Naive thymus-derived CD8-positive, alpha-beta T cell (primary cell): ENCODE results near the gene TMEM72. TPM values are rescaled to one million over a fixed set of nuclear protein-coding genes. Genes with fewer than 3 reads are reported as not detected.

Source experiments
- ATAC-seq, 2 donors: fragments of 150-1000 bp; cut with Tn5 transposase in 1 of 2; sonication (Bioruptor Pico), chemical (Tn5 transposase) in 1 of 2; 1 replicate in 1 of 2; 2 replicates in 1 of 2; pipeline ENCODE4 v1.10.0; 2021; ENCODE audit warnings: mild to moderate bottlenecking in 2 of 2, moderate library complexity in 2 of 2
- POLR2A ChIA-PET: fragments of 350-600 bp; sonication (Branson Sonifier 250); formaldehyde crosslinking; loops from one replicate; lab custom pipeline; 2021; ENCODE audit warnings: antibody characterized with exemption; lab: Charles Lee
- DNase-seq, 10 donors: peaks; one replicate each; pipeline versions ENCODE4 v3.0.0 to v3.0.0-alpha.2; 2020 to 2022
- H3K27ac Mint-ChIP-seq, 10 donors: one replicate each; pipeline ENCODE4 v1.8.0; 2020 to 2022; ENCODE audit warnings: mild to moderate bottlenecking in 10 of 10, mixed read lengths in 10 of 10, moderate library complexity in 4 of 10, inconsistent platforms in 1 of 10
- H3K27me3 Mint-ChIP-seq, 5 donors: one replicate each; pipeline ENCODE4 v1.8.0; 2021 to 2022; ENCODE audit warnings: mixed read lengths in 5 of 5
- H3K36me3 Mint-ChIP-seq, 3 donors: one replicate each; pipeline ENCODE4 v1.8.0; 2020 to 2022; ENCODE audit warnings: mixed read lengths in 3 of 3, mild to moderate bottlenecking in 2 of 3, inconsistent platforms in 1 of 3
- H3K4me1 Mint-ChIP-seq, 4 donors: one replicate each; pipeline ENCODE4 v1.8.0; 2021 to 2022; ENCODE audit warnings: mixed read lengths in 4 of 4
- H3K4me3 Mint-ChIP-seq, 10 donors: one replicate each; pipeline ENCODE4 v1.8.0; 2020 to 2022; ENCODE audit warnings: mild to moderate bottlenecking in 10 of 10, mixed read lengths in 10 of 10, moderate library complexity in 6 of 10, inconsistent platforms in 1 of 10
- H3K9me3 Mint-ChIP-seq, 9 donors: one replicate each; pipeline ENCODE4 v1.8.0; 2020 to 2022; ENCODE audit warnings: mixed read lengths in 9 of 9, mild to moderate bottlenecking in 3 of 9, inconsistent platforms in 1 of 9, moderate library complexity in 1 of 9
- polyA plus RNA-seq, 3 donors: library from polyadenylated mRNA; unstranded; fragments of 300-500 nt; fragmentation: Illumina TruSeq; gene quantifications; one replicate each; pipeline ENCODE4 v1.2.3, GENCODE V29; 2021
- total RNA-seq, 8 experiments: library from RNA in 2 of 8; stranded (reverse) in 2 of 8; gene quantifications; one replicate each; pipeline ENCODE4 v1.2.3 and lab custom pipeline; 2021 to 2026

TMEM72 gene
- total and polyA plus RNA-seq, 5 experiments from 2014 or later = not detected

GRCh38 chr10:44923611-44924010 lies 12.5 kb downstream of the TMEM72 start:
- Mint-ChIP-seq H3K27me3 (no peaks in the 10 kb centered on the region), H3K9me3 (no peaks in the 10 kb centered on the region), H3K36me3 (no peaks in the 10 kb centered on the region), H3K4me3 (no peak overlapping the region), H3K4me1 (peaks cover 0 to 1% (median 0%) of the 10 kb centered on the region in 4 donors), H3K27ac (peak overlapping the region in 1 of 10 donors; percentile 15)
- POLR2A ChIA-PET = interaction anchor here (1.8 kb wide), 1 partner anchor 45 kb away, joined by 4 read pairs; no protein-coding TSS in a partner anchor
- no peak for ATAC-seq
- DNase-seq = no peak

DNA sequence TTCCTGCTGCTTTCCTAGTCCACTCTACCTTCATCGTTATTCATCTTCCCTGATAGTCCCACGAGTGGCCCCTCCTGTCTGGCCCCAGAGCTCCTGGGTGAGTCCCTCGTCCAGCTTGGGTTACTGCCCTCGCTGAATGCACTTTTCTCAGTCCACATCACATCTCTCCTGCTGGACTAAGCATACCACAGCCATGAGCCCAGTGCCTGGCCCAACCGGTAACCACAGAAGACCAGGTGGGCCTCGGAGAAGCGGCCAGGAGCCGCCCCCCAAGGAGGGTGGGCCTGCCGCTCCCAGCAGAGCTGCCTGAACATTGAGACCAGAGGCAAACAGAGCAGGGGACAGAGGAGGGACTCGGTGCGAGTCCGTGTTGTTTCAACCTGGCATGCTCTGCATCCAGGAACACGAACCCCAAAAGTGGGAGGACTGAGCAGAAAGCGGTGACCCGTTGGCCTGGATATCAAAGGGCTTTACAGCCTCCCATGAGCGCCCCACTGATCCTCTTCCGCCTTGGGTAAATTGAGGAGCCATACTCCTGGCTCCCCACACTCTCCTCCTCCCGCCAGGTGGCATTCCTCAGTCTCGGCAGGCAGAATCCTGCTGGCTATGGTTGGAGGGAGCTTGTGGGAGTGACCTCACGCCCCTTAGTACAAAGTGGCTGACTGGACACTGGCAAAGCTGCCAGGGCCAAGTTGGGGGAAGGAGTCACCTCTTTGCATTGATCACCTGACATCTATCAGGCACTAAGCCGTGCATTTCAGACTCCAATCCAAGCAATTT lies 13.3 kb downstream of the TMEM72 start:
- H3K36me3 Mint-ChIP-seq = no peaks in the 10 kb centered on the region
- no peak for ATAC-seq
- peak overlapping the region in 1 of 10 donors; percentile 46 for H3K27ac Mint-ChIP-seq
- no peak overlapping the region for H3K4me3 Mint-ChIP-seq
- H3K27me3 Mint-ChIP-seq = no peaks in the 10 kb centered on the region
- DNase-seq = no peak
- peaks cover 0 to 1% (median 0%) of the 10 kb centered on the region in 4 donors for H3K4me1 Mint-ChIP-seq
- H3K9me3 Mint-ChIP-seq = no peaks in the 10 kb centered on the region
- POLR2A ChIA-PET = interaction anchor here (1.8 kb wide), 1 partner anchor 46 kb away, joined by 4 read pairs; no protein-coding TSS in a partner anchor

- DNase-seq = peak in 3 of 10 donors; percentile 14 to 25 (median 23)
These were observed 14.1 kb downstream of the TMEM72 start for GRCh38 chr10:44925224-44925623.

GRCh38 chr10:44925811-44926750 lies 14.9 kb downstream of the TMEM72 start:
- ATAC-seq = no peak
- Mint-ChIP-seq H3K9me3 (no peaks in the 10 kb centered on the region), H3K27ac (no peak overlapping the region), H3K4me3 (no peak overlapping the region), H3K27me3 (no peaks in the 10 kb centered on the region), H3K4me1 (no peaks in the 10 kb centered on the region), H3K36me3 (no peaks in the 10 kb centered on the region)
- POLR2A ChIA-PET = no interaction called here
- DNase-seq = no peak

More at GRCh38 chr10:44925224-44925623, 14.1 kb downstream of the TMEM72 start:
- H3K27me3 Mint-ChIP-seq = no peaks in the 10 kb centered on the region
- no peaks in the 10 kb centered on the region for H3K36me3 Mint-ChIP-seq
- ATAC-seq = no peak
- POLR2A ChIA-PET = interaction anchor here (1.8 kb wide), 1 partner anchor 46 kb away, joined by 4 read pairs; no protein-coding TSS in a partner anchor
- no peaks in the 10 kb centered on the region for H3K9me3 Mint-ChIP-seq
- H3K4me1 Mint-ChIP-seq = peaks cover 0 to 1% (median 0%) of the 10 kb centered on the region in 4 donors
- H3K27ac Mint-ChIP-seq = no peak overlapping the region
- H3K4me3 Mint-ChIP-seq = no peak overlapping the region

GRCh38 chr10:44926751-44927351 lies 15.7 kb downstream of the TMEM72 start:
- Mint-ChIP-seq H3K4me3 (no peak overlapping the region), H3K4me1 (no peaks in the 10 kb centered on the region), H3K27ac (no peak overlapping the region), H3K9me3 (no peaks in the 10 kb centered on the region), H3K36me3 (no peaks in the 10 kb centered on the region), H3K27me3 (peaks cover 0 to 1% (median 0%) of the 10 kb centered on the region in 5 donors)
- no peak for DNase-seq
- no peak for ATAC-seq
- POLR2A ChIA-PET = no interaction called here

DNA sequence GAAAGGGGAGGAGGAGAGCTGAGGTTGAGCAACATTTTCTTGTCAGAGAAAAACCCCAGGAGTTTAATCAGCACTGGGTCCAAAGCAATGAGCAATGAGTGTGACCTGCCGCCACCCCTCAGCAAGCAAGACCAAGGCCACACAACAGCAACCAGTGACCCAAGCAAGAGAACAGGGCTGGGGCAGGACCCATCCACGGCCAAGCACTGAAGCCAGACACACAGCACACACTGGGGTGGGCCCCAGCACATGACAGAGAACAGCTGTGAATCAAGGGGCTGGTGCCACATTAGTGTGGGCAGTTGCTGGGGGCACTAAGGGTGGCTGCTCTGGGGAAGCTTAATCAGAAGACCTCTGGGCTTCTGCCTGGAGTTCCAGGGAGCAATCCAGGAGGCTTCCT lies 16.2 kb downstream of the TMEM72 start:
- H3K9me3 Mint-ChIP-seq = no peaks in the 10 kb centered on the region
- H3K27me3 Mint-ChIP-seq = peaks cover 0 to 1% (median 0%) of the 10 kb centered on the region in 5 donors
- DNase-seq (no peak), ATAC-seq (no peak)
- H3K27ac Mint-ChIP-seq = no peak overlapping the region
- no peaks in the 10 kb centered on the region for H3K36me3 Mint-ChIP-seq
- H3K4me3 Mint-ChIP-seq = no peak overlapping the region
- POLR2A ChIA-PET = no interaction called here
- no peaks in the 10 kb centered on the region for H3K4me1 Mint-ChIP-seq

DNA sequence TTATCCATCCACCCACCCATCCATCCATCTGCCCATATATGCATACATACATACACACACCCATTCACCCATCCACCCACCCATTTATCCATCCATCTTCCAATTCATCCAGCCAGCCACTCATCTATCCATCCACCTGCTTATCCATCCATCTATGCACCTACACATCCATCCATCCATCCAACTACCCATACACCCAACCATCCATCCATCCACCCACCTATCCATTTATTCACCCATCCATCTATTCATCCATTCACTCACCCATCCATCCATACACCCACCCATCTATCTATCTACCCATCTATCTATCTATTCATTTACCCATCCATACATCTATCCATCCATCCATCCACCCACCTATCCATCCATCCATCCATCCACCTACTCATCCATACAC lies 17.3 kb downstream of the TMEM72 start:
- POLR2A ChIA-PET = no interaction called here
- ATAC-seq (no peak), DNase-seq (no peak)
- Mint-ChIP-seq H3K4me3 (no peak overlapping the region), H3K36me3 (no peaks in the 10 kb centered on the region), H3K27ac (no peak overlapping the region), H3K4me1 (no peaks in the 10 kb centered on the region), H3K9me3 (no peaks in the 10 kb centered on the region), H3K27me3 (peaks cover 0 to 1% (median 0%) of the 10 kb centered on the region in 5 donors)

GRCh38 chr10:44929356-44930255 lies 18.5 kb downstream of the TMEM72 start:
- DNase-seq (no peak), ATAC-seq (no peak)
- H3K27me3 Mint-ChIP-seq = peaks cover 0 to 4% (median 1%) of the 10 kb centered on the region in 5 donors
- no peaks in the 10 kb centered on the region for H3K36me3 Mint-ChIP-seq
- no peaks in the 10 kb centered on the region for H3K9me3 Mint-ChIP-seq
- POLR2A ChIA-PET = no interaction called here
- peaks cover 0 to 2% (median 0%) of the 10 kb centered on the region in 4 donors for H3K4me1 Mint-ChIP-seq
- no peak overlapping the region for H3K4me3 Mint-ChIP-seq
- peak overlapping the region in 3 of 10 donors; percentile 32 to 83 (median 63) for H3K27ac Mint-ChIP-seq

DNA sequence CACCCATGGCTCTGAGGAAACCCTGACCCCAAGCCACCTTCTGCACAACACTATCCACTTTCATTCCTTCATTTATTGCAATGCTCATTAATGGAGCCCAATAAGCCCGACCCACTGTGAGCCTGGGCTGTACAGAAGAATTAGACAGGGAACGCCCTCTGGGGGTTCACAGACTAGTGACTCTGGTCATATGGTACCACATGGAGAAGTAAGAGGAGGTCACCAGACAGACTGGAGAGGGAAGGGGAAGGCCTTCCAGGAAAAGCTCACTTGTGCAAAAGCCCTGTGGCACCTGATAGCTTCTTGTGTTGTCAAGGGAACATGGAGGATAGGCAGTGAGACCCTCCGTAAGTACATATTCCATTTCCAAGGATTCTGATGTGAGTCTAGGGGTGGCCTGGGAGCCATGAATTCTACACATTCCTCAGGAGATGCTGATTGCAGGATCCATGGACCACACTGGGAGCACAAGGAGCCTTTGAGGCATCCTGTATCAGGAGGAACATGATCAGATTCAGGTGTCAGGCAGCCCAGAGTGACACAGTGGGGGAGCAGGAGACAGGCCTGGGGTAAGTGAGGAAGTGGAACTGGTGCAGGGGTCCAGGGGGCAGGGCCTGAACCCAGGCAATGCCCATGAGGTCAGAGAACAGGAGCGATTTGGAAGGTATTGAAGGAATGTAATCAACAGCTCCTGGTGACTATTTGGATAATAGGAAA lies 19.9 kb downstream of the TMEM72 start:
- POLR2A ChIA-PET = no interaction called here
- no peaks in the 10 kb centered on the region for H3K36me3 Mint-ChIP-seq
- no peak for ATAC-seq
- peaks cover 4 to 8% (median 7%) of the 10 kb centered on the region in 4 donors for H3K4me1 Mint-ChIP-seq
- H3K27me3 Mint-ChIP-seq = peaks cover 0 to 4% (median 1%) of the 10 kb centered on the region in 5 donors
- H3K4me3 Mint-ChIP-seq = no peak overlapping the region
- H3K27ac Mint-ChIP-seq = peak overlapping the region in 3 of 10 donors; percentile 12 to 77 (median 18)
- H3K9me3 Mint-ChIP-seq = no peaks in the 10 kb centered on the region
- no peak for DNase-seq

- no peak for ATAC-seq
- Mint-ChIP-seq H3K4me1 (peaks cover 4 to 10% (median 8%) of the 10 kb centered on the region in 4 donors), H3K9me3 (no peaks in the 10 kb centered on the region), H3K36me3 (no peaks in the 10 kb centered on the region), H3K27ac (peak overlapping the region in 1 of 10 donors; percentile 77), H3K27me3 (peaks cover 0 to 4% (median 1%) of the 10 kb centered on the region in 5 donors), H3K4me3 (no peak overlapping the region)
- POLR2A ChIA-PET = no interaction called here
- no peak for DNase-seq
These were observed 20.7 kb downstream of the TMEM72 start for GRCh38 chr10:44931621-44932516.
